ENCODE measurements around the gene UROS.
A peak's percentile ranks its signal among the peaks of the same experiment; 100 is the strongest.

The UROS gene

GRCh38 chr10:125812128-125812750 is 10.8 kb downstream of the UROS start:
- Mint-ChIP-seq H3K27me3 (no peaks in the 10 kb centered on the region), H3K9me3 (no peaks in the 10 kb centered on the region), H3K36me3 (ENCODE audit: low read depth) (peaks cover 45% of the 10 kb centered on the region), H3K4me1 (ENCODE audit: low read depth) (no peaks in the 10 kb centered on the region), H3K27ac (no peak overlapping the region), H3K4me3 (no peak overlapping the region)

GRCh38 chr10:125811251-125811650 is 11.8 kb downstream of the UROS start:
- no peak overlapping the region for H3K27ac Mint-ChIP-seq

GRCh38 chr10:125808047-125808446 is 15.0 kb downstream of the UROS start:
- H3K4me3 Mint-ChIP-seq = no peak overlapping the region
- no peak overlapping the region for H3K27ac Mint-ChIP-seq
- H3K9me3 Mint-ChIP-seq = no peaks in the 10 kb centered on the region
- H3K36me3 Mint-ChIP-seq (ENCODE audit: low read depth) = peaks cover 39% of the 10 kb centered on the region
- no peaks in the 10 kb centered on the region for H3K27me3 Mint-ChIP-seq
- H3K4me1 Mint-ChIP-seq (ENCODE audit: low read depth) = peaks cover 1% of the 10 kb centered on the region

More at GRCh38 chr10:125811251-125811650, 11.8 kb downstream of the UROS start:
- no peaks in the 10 kb centered on the region for H3K9me3 Mint-ChIP-seq
- H3K4me3 Mint-ChIP-seq = no peak overlapping the region
- no peaks in the 10 kb centered on the region for H3K27me3 Mint-ChIP-seq
- peaks cover 47% of the 10 kb centered on the region for H3K36me3 Mint-ChIP-seq (ENCODE audit: low read depth)
- no peaks in the 10 kb centered on the region for H3K4me1 Mint-ChIP-seq (ENCODE audit: low read depth)

- Mint-ChIP-seq H3K27ac (peak overlapping the region; percentile 31), H3K9me3 (no peaks in the 10 kb centered on the region), H3K27me3 (no peaks in the 10 kb centered on the region), H3K36me3 (ENCODE audit: low read depth) (peaks cover 26% of the 10 kb centered on the region), H3K4me3 (no peak overlapping the region), H3K4me1 (ENCODE audit: low read depth) (peaks cover 5% of the 10 kb centered on the region)
Measured at GRCh38 chr10:125802739-125803138, 20.3 kb downstream of the UROS start.

- Mint-ChIP-seq H3K4me3 (no peak overlapping the region), H3K9me3 (no peaks in the 10 kb centered on the region), H3K4me1 (ENCODE audit: low read depth) (peaks cover 5% of the 10 kb centered on the region), H3K36me3 (ENCODE audit: low read depth) (peaks cover 20% of the 10 kb centered on the region), H3K27me3 (no peaks in the 10 kb centered on the region), H3K27ac (no peak overlapping the region)
Measured at GRCh38 chr10:125802131-125802530, 20.9 kb downstream of the UROS start.

GRCh38 chr10:125801574-125801973 is 21.5 kb downstream of the UROS start:
- Mint-ChIP-seq H3K9me3 (no peaks in the 10 kb centered on the region), H3K27ac (no peak overlapping the region)

GRCh38 chr10:125799451-125800182 is 23.4 kb downstream of the UROS start:
- Mint-ChIP-seq H3K36me3 (ENCODE audit: low read depth) (peaks cover 5% of the 10 kb centered on the region), H3K9me3 (no peaks in the 10 kb centered on the region), H3K4me1 (ENCODE audit: low read depth) (peaks cover 5% of the 10 kb centered on the region), H3K27ac (no peak overlapping the region), H3K27me3 (no peaks in the 10 kb centered on the region), H3K4me3 (no peak overlapping the region)

More at GRCh38 chr10:125801574-125801973, 21.5 kb downstream of the UROS start:
- Mint-ChIP-seq H3K4me1 (ENCODE audit: low read depth) (peaks cover 5% of the 10 kb centered on the region), H3K4me3 (no peak overlapping the region), H3K36me3 (ENCODE audit: low read depth) (peaks cover 20% of the 10 kb centered on the region), H3K27me3 (no peaks in the 10 kb centered on the region)

- peaks cover 5% of the 10 kb centered on the region for H3K4me1 Mint-ChIP-seq (ENCODE audit: low read depth)
- H3K27me3 Mint-ChIP-seq = no peaks in the 10 kb centered on the region
- no peaks in the 10 kb centered on the region for H3K9me3 Mint-ChIP-seq
- H3K36me3 Mint-ChIP-seq (ENCODE audit: low read depth) = peaks cover 14% of the 10 kb centered on the region
- H3K27ac Mint-ChIP-seq = no peak overlapping the region
- H3K4me3 Mint-ChIP-seq = no peak overlapping the region
Measured at GRCh38 chr10:125797994-125798662, 24.9 kb downstream of the UROS start.

GRCh38 chr10:125797424-125797823 is 25.6 kb downstream of the UROS start:
- no peak overlapping the region for H3K4me3 Mint-ChIP-seq
- H3K36me3 Mint-ChIP-seq (ENCODE audit: low read depth) = peaks cover 14% of the 10 kb centered on the region
- no peaks in the 10 kb centered on the region for H3K27me3 Mint-ChIP-seq
- H3K9me3 Mint-ChIP-seq = no peaks in the 10 kb centered on the region
- H3K27ac Mint-ChIP-seq = no peak overlapping the region
- no peaks in the 10 kb centered on the region for H3K4me1 Mint-ChIP-seq (ENCODE audit: low read depth)

GRCh38 chr10:125795637-125796190 is 27.3 kb downstream of the UROS start:
- no peaks in the 10 kb centered on the region for H3K27me3 Mint-ChIP-seq
- H3K4me1 Mint-ChIP-seq (ENCODE audit: low read depth) = no peaks in the 10 kb centered on the region
- H3K4me3 Mint-ChIP-seq = no peak overlapping the region
- peaks cover 17% of the 10 kb centered on the region for H3K36me3 Mint-ChIP-seq (ENCODE audit: low read depth)
- no peak overlapping the region for H3K27ac Mint-ChIP-seq
- no peaks in the 10 kb centered on the region for H3K9me3 Mint-ChIP-seq

- Mint-ChIP-seq H3K36me3 (ENCODE audit: low read depth) (peaks cover 19% of the 10 kb centered on the region), H3K4me1 (ENCODE audit: low read depth) (no peaks in the 10 kb centered on the region), H3K27ac (no peak overlapping the region), H3K27me3 (no peaks in the 10 kb centered on the region), H3K4me3 (no peak overlapping the region), H3K9me3 (no peaks in the 10 kb centered on the region)
Measured at GRCh38 chr10:125795128-125795527, 27.9 kb downstream of the UROS start.

- H3K4me3 Mint-ChIP-seq = no peak overlapping the region
- H3K36me3 Mint-ChIP-seq (ENCODE audit: low read depth) = peaks cover 27% of the 10 kb centered on the region
- H3K27ac Mint-ChIP-seq = no peak overlapping the region
- no peaks in the 10 kb centered on the region for H3K27me3 Mint-ChIP-seq
- H3K4me1 Mint-ChIP-seq (ENCODE audit: low read depth) = peaks cover 12% of the 10 kb centered on the region
- no peaks in the 10 kb centered on the region for H3K9me3 Mint-ChIP-seq
Measured at GRCh38 chr10:125792342-125793300, 30.4 kb downstream of the UROS start.

GRCh38 chr10:125788156-125789034 is 34.7 kb downstream of the UROS start:
- H3K36me3 Mint-ChIP-seq (ENCODE audit: low read depth) = peaks cover 19% of the 10 kb centered on the region
- no peak overlapping the region for H3K27ac Mint-ChIP-seq
- no peak overlapping the region for H3K4me3 Mint-ChIP-seq
- H3K9me3 Mint-ChIP-seq = no peaks in the 10 kb centered on the region
- H3K27me3 Mint-ChIP-seq = no peaks in the 10 kb centered on the region
- peaks cover 21% of the 10 kb centered on the region for H3K4me1 Mint-ChIP-seq (ENCODE audit: low read depth)

Measured in stimulated activated naive CD8-positive, alpha-beta T cell treated with anti-CD3 and anti-CD28 coated beads, Interleukin-15, Interleukin-2, amounts not matched to agents 100 ng/mL and 50 ng/mL, for 24 hours (primary cell).